CD14-positive monocyte (primary cell): ENCODE data around the gene REEP3. TPM values are rescaled to one million over a fixed set of nuclear protein-coding genes. Genes with fewer than 3 reads are reported as not detected.
A peak's percentile ranks its signal among the peaks of the same experiment; 100 is the strongest.

ENCODE experiments used
- DNase-seq, 3 donors: peaks; one replicate each; pipeline ENCODE4 v3.0.0-alpha.2; 2011 to 2022
- H2AFZ ChIP-seq: 2 replicates; pipeline ENCODE4 v1.6.0; 2012; ENCODE audit warnings: mild to moderate bottlenecking, low read depth, low read length, inconsistent platforms; ENCODE audit not compliant: insufficient read depth, poor library complexity, severe bottlenecking
- H3K27ac ChIP-seq, 2 donors: 1 replicate in 1 of 2; 2 replicates in 1 of 2; pipeline ENCODE4 v1.5.1; 2012 to 2013; ENCODE audit warnings: low read length in 2 of 2, control low read depth in 1 of 2, inconsistent platforms in 1 of 2, low read depth in 1 of 2, mild to moderate bottlenecking in 1 of 2
- H3K27me3 ChIP-seq, 2 donors: one replicate each; pipeline versions ENCODE4 v1.6.0 to v1.6.1; 2011 to 2013; ENCODE audit warnings: low read length in 2 of 2; ENCODE audit not compliant: control insufficient read depth in 2 of 2, insufficient read depth in 2 of 2
- H3K36me3 ChIP-seq, 2 donors: replicated peaks in 1 of 2; 1 replicate in 1 of 2; 2 replicates in 1 of 2; pipeline versions ENCODE4 v1.5.1 to v1.6.1; 2012 to 2013; ENCODE audit warnings: low read length in 2 of 2, control low read depth in 1 of 2, inconsistent platforms in 1 of 2, mild to moderate bottlenecking in 1 of 2; ENCODE audit not compliant: insufficient read depth in 2 of 2, control insufficient read depth in 1 of 2
- H3K4me1 ChIP-seq, 2 donors: 1 replicate in 1 of 2; 2 replicates in 1 of 2; pipeline versions ENCODE4 v1.5.1 to v1.6.1; 2012 to 2013; ENCODE audit warnings: low read length in 2 of 2, control low read depth in 1 of 2, inconsistent platforms in 1 of 2, mild to moderate bottlenecking in 1 of 2, moderate library complexity in 1 of 2; ENCODE audit not compliant: insufficient read depth in 2 of 2, control insufficient read depth in 1 of 2
- H3K4me2 ChIP-seq: replicated peaks from 2 replicates; pipeline ENCODE3; 2012; ENCODE audit warnings: low read length, moderate library complexity, mild to moderate bottlenecking; ENCODE audit not compliant: poor library complexity, severe bottlenecking; ENCODE audit errors: extremely low read depth
- H3K4me3 ChIP-seq, 3 experiments: fragments of 200-600 bp in 1 of 3; sonication (generic) in 1 of 3; replicated peaks in 1 of 3; 1 replicate in 2 of 3; 2 replicates in 1 of 3; pipeline ENCODE4 v1.5.1; 2011 to 2013; ENCODE audit warnings: low read length in 3 of 3, mild to moderate bottlenecking in 3 of 3, control low read depth in 2 of 3, low read depth in 2 of 3, inconsistent platforms in 1 of 3, moderate library complexity in 1 of 3
- H3K79me2 ChIP-seq: 2 replicates; pipeline ENCODE4 v1.6.0; 2012; ENCODE audit warnings: mild to moderate bottlenecking, control low read depth, inconsistent platforms, low read length, moderate library complexity; ENCODE audit not compliant: insufficient read depth
- H3K9ac ChIP-seq: 2 replicates; pipeline ENCODE4 v1.6.0; 2017; ENCODE audit warnings: low read length, mild to moderate bottlenecking; ENCODE audit not compliant: insufficient read depth, poor library complexity, severe bottlenecking
- H3K9me3 ChIP-seq, 2 donors: replicated peaks in 1 of 2; 1 replicate in 1 of 2; 2 replicates in 1 of 2; pipeline versions ENCODE4 v1.5.1 to v1.6.1; 2012 to 2013; ENCODE audit warnings: low read length in 2 of 2, control low read depth in 1 of 2; ENCODE audit not compliant: control insufficient read depth in 1 of 2, insufficient read depth in 1 of 2
- H4K20me1 ChIP-seq: 2 replicates; pipeline ENCODE4 v1.6.0; 2012; ENCODE audit warnings: mild to moderate bottlenecking, low read length, control low read depth, moderate library complexity; ENCODE audit not compliant: insufficient read depth
- H3K27ac Mint-ChIP-seq, 7 donors: one replicate each; pipeline ENCODE4 v1.8.0; 2020; ENCODE audit warnings: mild to moderate bottlenecking in 7 of 7, mixed read lengths in 7 of 7, moderate library complexity in 6 of 7, inconsistent platforms in 2 of 7
- H3K27me3 Mint-ChIP-seq, 3 donors: one replicate each; pipeline ENCODE4 v1.8.0; 2021 to 2022; ENCODE audit warnings: low read depth in 3 of 3, mild to moderate bottlenecking in 3 of 3, mixed read lengths in 3 of 3, moderate library complexity in 3 of 3, inconsistent platforms in 1 of 3
- H3K36me3 Mint-ChIP-seq, 2 donors: one replicate each; pipeline ENCODE4 v1.8.0; 2020; ENCODE audit warnings: mixed read lengths in 2 of 2, inconsistent platforms in 1 of 2, mild to moderate bottlenecking in 1 of 2
- H3K4me1 Mint-ChIP-seq: one replicate; pipeline ENCODE4 v1.8.0; 2020; ENCODE audit warnings: mild to moderate bottlenecking, mixed read lengths
- H3K4me3 Mint-ChIP-seq, 2 donors: one replicate each; pipeline ENCODE4 v1.8.0; 2020; ENCODE audit warnings: mild to moderate bottlenecking in 2 of 2, mixed read lengths in 2 of 2, moderate library complexity in 1 of 2
- H3K9me3 Mint-ChIP-seq, 7 donors: one replicate each; pipeline ENCODE4 v1.8.0; 2020 to 2022; ENCODE audit warnings: mixed read lengths in 7 of 7, mild to moderate bottlenecking in 6 of 7, moderate library complexity in 6 of 7, inconsistent platforms in 2 of 7
- CTCF ChIP-seq: fragments of 200-600 bp; IDR thresholded peaks from one replicate; pipeline ENCODE4 v1.8.0; 2022; ENCODE audit warnings: antibody characterized with exemption, mild to moderate bottlenecking
- WGBS: methylation state at CpG from one replicate; pipeline ENCODE4 v1.1.5; 2013; ENCODE audit warnings: missing lambda C conversion rate; ENCODE audit not compliant: insufficient coverage; 5-methylcytosine and 5-hydroxymethylcytosine counted together
- intact Hi-C, 2 donors: fragments of 100-400 bp; cut with micrococcal nuclease; formaldehyde crosslinking; loops; one replicate each; pipeline versions ENCODE4 v1.15.0 to v1.15.1; 2023
- polyA plus RNA-seq, 3 donors: library from polyadenylated mRNA; depleted of rRNA in 1 of 3; unstranded in 2 of 3; stranded (reverse) in 1 of 3; fragments of 300-500 nt in 2 of 3; fragments of >200 nt in 1 of 3; fragmentation: Illumina TruSeq in 2 of 3; gene quantifications; 1 replicate in 2 of 3; 2 replicates in 1 of 3; pipeline ENCODE4 v1.2.3, GENCODE V29; 2012 to 2021

REEP3 gene
- polyA plus RNA-seq, 3 donors = 9.1 to 17.7 (median 17.7) TPM

GRCh38 chr10:63503395-63503794 is 17.8 kb upstream of the REEP3 start:
- no peak for TF ChIP-seq CTCF
- H3K27ac Mint-ChIP-seq = peak overlapping the region in 1 of 7 donors; percentile 0
- Histone ChIP-seq H3K9ac (no peak overlapping the region), H2AFZ (no peak overlapping the region), H3K4me1 (peaks cover 11 to 13% of the 10 kb centered on the region in 2 donors), H3K4me3 (no peak overlapping the region), H3K36me3 (peaks cover 0 to 3% of the 10 kb centered on the region in 2 donors), H3K27me3 (no peaks in the 10 kb centered on the region), H3K27ac (no peak overlapping the region), H3K4me2 (no peak overlapping the region), H3K9me3 (no peaks in the 10 kb centered on the region), H4K20me1 (peaks cover 55% of the 10 kb centered on the region), H3K79me2 (peaks cover 90% of the 10 kb centered on the region)
- intact Hi-C loops = no loop called here
- H3K4me3 Mint-ChIP-seq = no peak overlapping the region
- peaks cover 27% of the 10 kb centered on the region for H3K4me1 Mint-ChIP-seq
- WGBS = 97% methylated on average over 3 of the region's 4 CpGs
- H3K27me3 Mint-ChIP-seq = peaks cover 0 to 1% (median 0%) of the 10 kb centered on the region in 3 donors
- H3K36me3 Mint-ChIP-seq = peaks cover 6 to 7% of the 10 kb centered on the region in 2 donors
- peaks cover 0 to 2% (median 0%) of the 10 kb centered on the region in 7 donors for H3K9me3 Mint-ChIP-seq
- DNase-seq = no peak

GRCh38 chr10:63504145-63504881 is 16.9 kb upstream of the REEP3 start:
- peaks cover 0 to 1% (median 0%) of the 10 kb centered on the region in 3 donors for H3K27me3 Mint-ChIP-seq
- peaks cover 21% of the 10 kb centered on the region for H3K4me1 Mint-ChIP-seq
- intact Hi-C loops = no loop called here
- Histone ChIP-seq H3K79me2 (peaks cover 84% of the 10 kb centered on the region), H2AFZ (no peak overlapping the region), H3K27ac (no peak overlapping the region), H3K4me2 (no peak overlapping the region), H3K27me3 (no peaks in the 10 kb centered on the region), H3K4me1 (peaks cover 7 to 8% of the 10 kb centered on the region in 2 donors), H4K20me1 (peaks cover 62% of the 10 kb centered on the region), H3K36me3 (peaks cover 0 to 3% of the 10 kb centered on the region in 2 donors), H3K9me3 (no peaks in the 10 kb centered on the region), H3K9ac (no peak overlapping the region), H3K4me3 (no peak overlapping the region)
- no peak for TF ChIP-seq CTCF
- DNase-seq = no peak
- H3K9me3 Mint-ChIP-seq = peaks cover 0 to 2% (median 0%) of the 10 kb centered on the region in 7 donors
- 87% methylated on average over 3 of the region's 3 CpGs for WGBS
- peaks cover 6 to 7% of the 10 kb centered on the region in 2 donors for H3K36me3 Mint-ChIP-seq
- no peak overlapping the region for H3K4me3 Mint-ChIP-seq
- peak overlapping the region in 1 of 7 donors; percentile 39 for H3K27ac Mint-ChIP-seq
